ENCODE results near the gene ST3GAL6. TPM values are rescaled to one million over a fixed set of nuclear protein-coding genes. Genes with fewer than 3 reads are reported as not detected.

Gene ST3GAL6
- total RNA-seq, 2 experiments from 2014 or later, result not detected

DNA sequence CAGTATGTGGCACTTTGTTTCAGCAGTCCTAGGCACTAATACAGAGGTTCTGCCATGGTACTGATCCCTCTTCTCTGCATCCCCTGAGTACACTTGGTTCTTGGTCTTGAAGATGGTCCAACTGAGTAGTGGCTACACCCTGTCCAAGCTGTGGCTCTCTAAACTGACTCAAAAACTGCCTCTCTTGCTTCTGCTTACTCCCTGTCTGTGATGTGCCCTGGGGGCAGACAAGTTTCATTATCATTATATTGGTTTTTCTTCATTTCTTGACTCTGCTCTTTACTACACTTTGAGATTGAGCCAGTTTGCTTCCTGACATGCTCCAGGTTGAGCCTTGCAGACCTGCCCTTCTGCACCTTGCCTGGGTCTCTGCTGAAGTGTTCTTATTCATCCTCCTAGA is 18.9 kb upstream of the ST3GAL6 start:
- no peak overlapping the region for H3K4me3 Mint-ChIP-seq
- no peaks in the 10 kb centered on the region for H3K4me1 Mint-ChIP-seq (ENCODE audit: low read depth)
- H3K36me3 Mint-ChIP-seq, result no peaks in the 10 kb centered on the region
- peaks cover 11% of the 10 kb centered on the region for H3K27me3 Mint-ChIP-seq
- DNase-seq, result no peak
- no peak overlapping the region for H3K27ac Mint-ChIP-seq
- intact Hi-C loops (cut with micrococcal nuclease), result no loop called here
- POLR2A ChIA-PET, result no interaction called here
- CTCF ChIA-PET, result no interaction called here
- H3K9me3 Mint-ChIP-seq, result no peaks in the 10 kb centered on the region

DNA sequence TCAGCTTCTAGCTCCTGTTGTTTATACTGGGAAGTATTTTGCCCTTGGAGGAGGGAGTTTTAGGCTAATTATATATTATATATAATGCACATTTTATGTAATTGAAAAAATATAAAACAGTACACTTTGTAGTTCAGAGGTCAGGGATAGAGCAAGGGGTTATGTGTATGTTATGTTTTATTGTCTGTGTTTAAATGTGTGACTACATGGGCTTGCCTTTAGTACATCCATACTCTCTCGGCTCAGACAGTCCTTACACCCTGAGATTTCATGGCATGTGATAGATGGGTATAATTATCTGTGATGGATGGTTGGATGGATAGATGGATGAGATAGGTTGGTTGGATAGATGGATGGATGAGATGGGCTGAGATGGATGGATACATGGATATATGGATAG is 17.4 kb upstream of the ST3GAL6 start:
- ChIA-PET POLR2A (no interaction called here), CTCF (no interaction called here)
- H3K27ac Mint-ChIP-seq, result no peak overlapping the region
- DNase-seq, result no peak
- H3K36me3 Mint-ChIP-seq, result no peaks in the 10 kb centered on the region
- peaks cover 11% of the 10 kb centered on the region for H3K27me3 Mint-ChIP-seq
- intact Hi-C loops (cut with micrococcal nuclease), result no loop called here
- H3K4me3 Mint-ChIP-seq, result no peak overlapping the region
- no peaks in the 10 kb centered on the region for H3K4me1 Mint-ChIP-seq (ENCODE audit: low read depth)
- H3K9me3 Mint-ChIP-seq, result no peaks in the 10 kb centered on the region

DNA sequence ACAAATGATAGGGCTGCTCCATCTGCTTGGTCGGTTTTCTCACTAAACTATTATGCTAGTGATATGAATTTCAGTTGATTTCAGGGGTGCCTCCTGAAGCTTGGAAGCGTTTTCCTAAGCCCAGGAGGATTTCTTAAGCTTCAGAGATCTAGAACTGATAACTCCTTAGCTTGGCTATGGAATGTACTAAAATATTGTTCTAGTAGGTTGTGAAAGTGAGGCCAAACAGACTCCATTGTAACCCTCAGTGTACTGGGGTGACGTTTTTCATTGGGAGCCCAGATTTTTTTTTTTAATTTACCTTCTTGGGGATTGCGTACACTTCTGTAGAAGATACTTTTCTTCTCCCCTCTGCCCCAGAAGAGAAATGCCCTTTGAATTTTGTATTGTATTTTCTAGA is 17.0 kb upstream of the ST3GAL6 start:
- Mint-ChIP-seq H3K27ac (no peak overlapping the region), H3K27me3 (peaks cover 11% of the 10 kb centered on the region), H3K4me1 (ENCODE audit: low read depth) (no peaks in the 10 kb centered on the region), H3K9me3 (no peaks in the 10 kb centered on the region), H3K4me3 (no peak overlapping the region), H3K36me3 (no peaks in the 10 kb centered on the region)
- no peak for DNase-seq
- ChIA-PET POLR2A (no interaction called here), CTCF (no interaction called here)
- intact Hi-C loops (cut with micrococcal nuclease), result no loop called here

- Mint-ChIP-seq H3K4me1 (ENCODE audit: low read depth) (no peaks in the 10 kb centered on the region), H3K36me3 (no peaks in the 10 kb centered on the region), H3K27ac (no peak overlapping the region), H3K4me3 (no peak overlapping the region), H3K27me3 (peaks cover 10% of the 10 kb centered on the region), H3K9me3 (no peaks in the 10 kb centered on the region)
- intact Hi-C loops (cut with micrococcal nuclease), result no loop called here
- no peak for DNase-seq
- ChIA-PET POLR2A (no interaction called here), CTCF (no interaction called here)
Measured at GRCh38 chr3:98746882-98747281, 16.3 kb upstream of the ST3GAL6 start.

DNA sequence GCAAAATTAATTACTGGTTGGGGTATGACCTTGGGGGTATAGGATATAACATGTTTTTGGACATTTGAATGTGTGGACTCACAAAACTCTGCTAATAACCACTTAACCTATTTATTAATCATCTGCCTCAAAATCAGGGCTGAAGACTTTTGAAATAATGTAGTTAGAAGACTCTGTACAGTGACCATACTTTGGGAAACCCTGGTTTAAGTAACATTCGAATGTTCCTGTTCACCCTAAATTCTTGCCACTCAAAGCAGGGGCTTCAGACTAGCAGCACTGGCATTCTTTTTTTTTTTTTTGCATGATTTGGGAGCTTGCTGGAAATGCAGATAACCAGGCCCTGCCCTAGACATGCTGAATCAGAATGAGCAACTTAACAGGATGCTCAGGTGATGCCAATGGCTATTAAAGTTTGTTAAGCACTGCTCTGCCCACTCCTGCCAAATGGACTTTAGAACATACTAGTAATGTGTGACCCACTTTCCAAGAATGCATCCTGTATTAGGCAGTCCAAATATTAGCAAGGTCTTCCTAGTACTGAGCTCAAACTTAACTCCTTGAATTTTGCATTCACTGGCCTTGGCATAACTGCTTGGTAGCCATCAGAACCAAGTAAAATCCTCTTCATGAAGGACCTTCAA is 12.7 kb upstream of the ST3GAL6 start:
- Mint-ChIP-seq H3K4me3 (no peak overlapping the region), H3K36me3 (no peaks in the 10 kb centered on the region), H3K9me3 (no peaks in the 10 kb centered on the region), H3K27ac (no peak overlapping the region), H3K27me3 (peaks cover 10% of the 10 kb centered on the region), H3K4me1 (ENCODE audit: low read depth) (no peaks in the 10 kb centered on the region)
- intact Hi-C loops (cut with micrococcal nuclease), result no loop called here
- POLR2A ChIA-PET, result no interaction called here
- no peak for DNase-seq
- CTCF ChIA-PET, result no interaction called here

- DNase-seq, result no peak
- CTCF ChIA-PET, result no interaction called here
- Mint-ChIP-seq H3K36me3 (no peaks in the 10 kb centered on the region), H3K27me3 (peaks cover 8% of the 10 kb centered on the region), H3K27ac (no peak overlapping the region), H3K4me3 (no peak overlapping the region), H3K9me3 (no peaks in the 10 kb centered on the region), H3K4me1 (ENCODE audit: low read depth) (no peaks in the 10 kb centered on the region)
- intact Hi-C loops (cut with micrococcal nuclease), result no loop called here
- POLR2A ChIA-PET, result no interaction called here
Measured at GRCh38 chr3:98754483-98754882, 8.7 kb upstream of the ST3GAL6 start.

- H3K9me3 Mint-ChIP-seq, result no peaks in the 10 kb centered on the region
- DNase-seq, result no peak
- intact Hi-C loops (cut with micrococcal nuclease), result no loop called here
- no peak overlapping the region for H3K27ac Mint-ChIP-seq
- CTCF ChIA-PET, result no interaction called here
- H3K36me3 Mint-ChIP-seq, result no peaks in the 10 kb centered on the region
- POLR2A ChIA-PET, result no interaction called here
- peaks cover 15% of the 10 kb centered on the region for H3K27me3 Mint-ChIP-seq
- H3K4me1 Mint-ChIP-seq (ENCODE audit: low read depth), result no peaks in the 10 kb centered on the region
- no peak overlapping the region for H3K4me3 Mint-ChIP-seq
Measured at GRCh38 chr3:98755601-98756000, 7.5 kb upstream of the ST3GAL6 start.

DNA sequence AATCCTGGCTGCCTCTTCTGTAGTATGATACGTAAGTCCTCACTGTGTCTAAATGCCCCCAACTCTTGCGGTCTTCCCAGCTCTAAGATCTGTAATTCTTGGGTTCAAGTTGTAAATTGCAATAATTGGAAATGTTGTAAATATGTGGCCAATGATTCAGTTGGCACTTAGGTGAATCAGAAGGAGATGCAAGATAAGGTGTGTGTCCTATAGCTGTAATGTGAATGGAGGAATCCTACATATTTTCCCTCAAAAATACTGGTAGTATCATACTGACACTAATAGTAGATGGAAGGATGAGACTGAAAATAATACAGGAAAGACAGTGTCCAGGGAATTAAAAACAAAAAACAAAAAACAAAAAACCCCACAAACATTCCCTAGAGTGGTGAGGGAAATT is 3.5 kb upstream of the ST3GAL6 start:
- no peaks in the 10 kb centered on the region for H3K9me3 Mint-ChIP-seq
- POLR2A ChIA-PET, result no interaction called here
- peaks cover 18% of the 10 kb centered on the region for H3K27me3 Mint-ChIP-seq
- intact Hi-C loops (cut with micrococcal nuclease), result no loop called here
- no peak overlapping the region for H3K27ac Mint-ChIP-seq
- no peaks in the 10 kb centered on the region for H3K36me3 Mint-ChIP-seq
- H3K4me1 Mint-ChIP-seq (ENCODE audit: low read depth), result no peaks in the 10 kb centered on the region
- H3K4me3 Mint-ChIP-seq, result no peak overlapping the region
- DNase-seq, result no peak
- CTCF ChIA-PET, result interaction anchor here (0.7 to 0.9 kb wide), 2 partner anchors 17 to 163 kb away, joined by 3 to 4 read pairs; no protein-coding TSS in a partner anchor

GRCh38 chr3:98761643-98762229 is 1.4 kb upstream of the ST3GAL6 start:
- intact Hi-C loops (cut with micrococcal nuclease), result no loop called here
- no peak for DNase-seq
- Mint-ChIP-seq H3K4me1 (ENCODE audit: low read depth) (no peaks in the 10 kb centered on the region), H3K4me3 (no peak overlapping the region), H3K27ac (no peak overlapping the region), H3K27me3 (peaks cover 18% of the 10 kb centered on the region), H3K36me3 (no peaks in the 10 kb centered on the region), H3K9me3 (no peaks in the 10 kb centered on the region)
- ChIA-PET CTCF (no interaction called here), POLR2A (no interaction called here)

GRCh38 chr3:98763819-98764418 is 779 bp downstream of the ST3GAL6 start:
- POLR2A ChIA-PET, result no interaction called here
- Mint-ChIP-seq H3K27ac (no peak overlapping the region), H3K36me3 (no peaks in the 10 kb centered on the region), H3K4me3 (no peak overlapping the region), H3K27me3 (peaks cover 15% of the 10 kb centered on the region), H3K4me1 (ENCODE audit: low read depth) (no peaks in the 10 kb centered on the region), H3K9me3 (no peaks in the 10 kb centered on the region)
- CTCF ChIA-PET, result no interaction called here
- intact Hi-C loops (cut with micrococcal nuclease), result no loop called here
- DNase-seq, result no peak

DNA sequence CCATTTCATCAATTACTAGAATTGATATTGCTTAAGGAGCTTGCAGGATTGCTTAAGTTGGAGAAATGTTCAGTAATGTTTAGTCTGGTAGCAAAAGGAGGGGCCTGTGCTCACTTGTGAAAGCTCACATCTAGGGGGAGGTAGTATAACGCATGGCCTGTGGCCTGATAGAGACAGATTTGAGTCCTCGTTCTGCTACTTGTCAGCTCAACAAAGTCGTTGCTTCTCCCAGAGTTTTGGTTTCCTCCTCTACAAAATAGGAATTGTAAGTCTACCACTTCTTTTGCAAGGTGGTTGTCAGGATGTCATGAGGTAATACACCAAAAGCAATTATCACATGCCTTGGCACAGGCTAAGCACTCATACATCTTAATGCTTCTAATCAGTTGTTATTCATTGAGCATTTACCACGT is 1.3 kb downstream of the ST3GAL6 start:
- intact Hi-C loops (cut with micrococcal nuclease), result no loop called here

DNA sequence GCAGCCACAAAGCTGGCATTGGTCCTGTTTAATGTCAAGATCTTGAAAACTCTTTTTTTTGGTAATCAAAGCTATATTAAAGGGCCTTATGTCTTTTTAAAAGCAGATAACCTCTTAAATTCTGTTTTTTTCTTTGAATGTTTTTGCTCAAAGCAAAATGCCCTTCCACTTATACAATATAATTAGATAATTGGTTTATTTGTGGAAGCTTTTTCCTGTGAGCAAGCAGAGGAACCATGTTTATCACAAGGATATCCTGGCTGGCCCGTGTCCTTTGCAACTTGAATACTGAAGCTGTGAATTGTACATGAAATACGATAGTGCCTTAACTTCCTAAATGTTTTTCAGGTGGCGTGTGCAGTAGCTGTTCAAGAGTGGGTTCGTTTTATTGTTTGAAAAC is 2.6 kb downstream of the ST3GAL6 start:
- Mint-ChIP-seq H3K9me3 (no peaks in the 10 kb centered on the region), H3K4me1 (ENCODE audit: low read depth) (no peaks in the 10 kb centered on the region), H3K27me3 (peaks cover 9% of the 10 kb centered on the region), H3K4me3 (no peak overlapping the region), H3K36me3 (no peaks in the 10 kb centered on the region), H3K27ac (no peak overlapping the region)
- intact Hi-C loops (cut with micrococcal nuclease), result no loop called here
- POLR2A ChIA-PET, result no interaction called here
- CTCF ChIA-PET, result no interaction called here
- no peak for DNase-seq

More for the DNA sequence above, 1.3 kb downstream of the ST3GAL6 start:
- H3K27me3 Mint-ChIP-seq, result peaks cover 15% of the 10 kb centered on the region
- POLR2A ChIA-PET, result no interaction called here
- H3K4me3 Mint-ChIP-seq, result no peak overlapping the region
- no peaks in the 10 kb centered on the region for H3K9me3 Mint-ChIP-seq
- CTCF ChIA-PET, result no interaction called here
- no peaks in the 10 kb centered on the region for H3K4me1 Mint-ChIP-seq (ENCODE audit: low read depth)
- DNase-seq, result no peak
- H3K36me3 Mint-ChIP-seq, result no peaks in the 10 kb centered on the region
- H3K27ac Mint-ChIP-seq, result no peak overlapping the region

DNA sequence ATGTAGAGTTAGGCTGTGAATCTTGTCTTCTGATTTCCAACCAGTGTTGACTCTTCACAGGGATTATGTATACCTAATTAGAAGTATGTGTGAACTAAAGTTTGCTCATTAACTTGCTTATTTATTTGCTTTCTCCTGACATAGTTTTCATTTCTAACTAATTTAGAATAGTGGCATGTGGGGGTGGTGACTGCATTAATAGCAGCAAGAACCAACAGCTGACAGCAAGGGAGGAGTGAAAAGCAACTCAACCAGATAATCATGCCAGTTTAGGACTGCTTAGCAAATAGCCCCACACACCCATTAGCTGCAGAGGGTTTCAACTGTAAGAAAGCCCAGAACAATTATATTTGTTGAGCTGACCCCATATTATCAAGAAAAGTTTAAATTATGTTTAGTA is 3.8 kb downstream of the ST3GAL6 start:
- H3K36me3 Mint-ChIP-seq, result no peaks in the 10 kb centered on the region
- peaks cover 9% of the 10 kb centered on the region for H3K27me3 Mint-ChIP-seq
- intact Hi-C loops (cut with micrococcal nuclease), result no loop called here
- H3K4me3 Mint-ChIP-seq, result no peak overlapping the region
- ChIA-PET CTCF (no interaction called here), POLR2A (no interaction called here)
- no peaks in the 10 kb centered on the region for H3K9me3 Mint-ChIP-seq
- H3K27ac Mint-ChIP-seq, result no peak overlapping the region
- no peaks in the 10 kb centered on the region for H3K4me1 Mint-ChIP-seq (ENCODE audit: low read depth)
- no peak for DNase-seq
